ENCODE results near the gene GNAS-AS1.
"Not testable (repeated sequence)": the region's sequence is repeated elsewhere in the genome, so short reads cannot be mapped to it uniquely, and the experiment has no call there.

The GNAS-AS1 gene

GRCh38 chr20:58825450-58825849 lies 25.3 kb downstream of the GNAS-AS1 start:
- TF ChIP-seq POLR2AphosphoS5 (IDR thresholded peaks at IDR 0.05; ENCODE audit: low read depth) = no peak
- no peak for DNase-seq (ENCODE audit: low read depth in 1 of 2, low spot score in 1 of 2)
- H3K27me3 ChIP-seq (ENCODE audit: insufficient read depth, poor library complexity, severe bottlenecking) = no peaks in the 10 kb centered on the region

GRCh38 chr20:58824843-58825242 lies 25.9 kb downstream of the GNAS-AS1 start:
- Histone ChIP-seq H3K4me3 (replicated peaks; ENCODE audit: insufficient read depth, low read length) (no peak overlapping the region), H3K27ac (replicated peaks) (no peak overlapping the region), H3K27me3 (ENCODE audit: insufficient read depth, poor library complexity, severe bottlenecking) (no peaks in the 10 kb centered on the region)
- TF ChIP-seq GABPA (IDR thresholded peaks at IDR 0.05; ENCODE audit: low read depth) (no peak), SPI1 (IDR thresholded peaks at IDR 0.05; ENCODE audit: borderline replicate concordance, low read depth) (no peak), REST (IDR thresholded peaks at IDR 0.05; ENCODE audit: insufficient replicate concordance, low read depth) (no peak), CTCF (IDR thresholded peaks at IDR 0.05; ENCODE audit: insufficient read depth, low read length) (no peak), POLR2AphosphoS5 (IDR thresholded peaks at IDR 0.05; ENCODE audit: low read depth) (no peak)
- no peak for DNase-seq (ENCODE audit: low read depth in 1 of 2, low spot score in 1 of 2)

More at GRCh38 chr20:58825450-58825849, 25.3 kb downstream of the GNAS-AS1 start:
- H3K27ac ChIP-seq (replicated peaks) = no peak overlapping the region
- no peak overlapping the region for H3K4me3 ChIP-seq (replicated peaks; ENCODE audit: insufficient read depth, low read length)

GRCh38 chr20:58822748-58823730 lies 27.7 kb downstream of the GNAS-AS1 start:
- Histone ChIP-seq H3K27ac (replicated peaks) (no peak overlapping the region), H3K4me3 (replicated peaks; ENCODE audit: insufficient read depth, low read length) (no peak overlapping the region), H3K27me3 (ENCODE audit: insufficient read depth, poor library complexity, severe bottlenecking) (no peaks in the 10 kb centered on the region)
- TF ChIP-seq GABPA (IDR thresholded peaks at IDR 0.05; ENCODE audit: low read depth) (no peak), SPI1 (IDR thresholded peaks at IDR 0.05; ENCODE audit: borderline replicate concordance, low read depth) (no peak), REST (IDR thresholded peaks at IDR 0.05; ENCODE audit: insufficient replicate concordance, low read depth) (no peak), POLR2AphosphoS5 (IDR thresholded peaks at IDR 0.05; ENCODE audit: low read depth) (no peak), CTCF (IDR thresholded peaks at IDR 0.05; ENCODE audit: insufficient read depth, low read length) (no peak)
- no peak for DNase-seq (ENCODE audit: low read depth in 1 of 2, low spot score in 1 of 2)

GRCh38 chr20:58822149-58822548 lies 28.6 kb downstream of the GNAS-AS1 start:
- TF ChIP-seq CTCF (IDR thresholded peaks at IDR 0.05; ENCODE audit: insufficient read depth, low read length) = no peak
- no peak for TF ChIP-seq POLR2AphosphoS5 (IDR thresholded peaks at IDR 0.05; ENCODE audit: low read depth)
- TF ChIP-seq REST (IDR thresholded peaks at IDR 0.05; ENCODE audit: insufficient replicate concordance, low read depth) = no peak
- TF ChIP-seq SPI1 (IDR thresholded peaks at IDR 0.05; ENCODE audit: borderline replicate concordance, low read depth) = no peak
- TF ChIP-seq GABPA (IDR thresholded peaks at IDR 0.05; ENCODE audit: low read depth) = no peak
- DNase-seq (ENCODE audit: low read depth in 1 of 2, low spot score in 1 of 2) = no peak

GRCh38 chr20:58820515-58820914 lies 30.2 kb downstream of the GNAS-AS1 start:
- H3K27me3 ChIP-seq (ENCODE audit: insufficient read depth, poor library complexity, severe bottlenecking); H3K4me3 ChIP-seq (replicated peaks; ENCODE audit: insufficient read depth, low read length); DNase-seq (ENCODE audit: low read depth in 1 of 2, low spot score in 1 of 2); H3K27ac ChIP-seq (replicated peaks): not testable (repeated sequence)

More at GRCh38 chr20:58822149-58822548, 28.6 kb downstream of the GNAS-AS1 start:
- Histone ChIP-seq H3K4me3 (replicated peaks; ENCODE audit: insufficient read depth, low read length) (no peak overlapping the region), H3K27ac (replicated peaks) (no peak overlapping the region), H3K27me3 (ENCODE audit: insufficient read depth, poor library complexity, severe bottlenecking) (no peaks in the 10 kb centered on the region)
